ENCODE data around the gene MAST3. TPM values are rescaled to one million over a fixed set of nuclear protein-coding genes. Genes with fewer than 3 reads are reported as not detected.

The MAST3 gene
- total and polyA plus RNA-seq, 2 donors (not counting 3 experiments of a cell fraction or from before 2014, with no cell fraction given): 1.5 to 2.7 TPM

GRCh38 chr19:18144361-18144760 is 46.8 kb downstream of the MAST3 start:
- H3K4me2 ChIP-seq (ENCODE audit: insufficient read depth, low read length): no peak overlapping the region
- intact Hi-C loops (cut with micrococcal nuclease) (no loop called here), dilution Hi-C loops (cut with MboI; ENCODE audit: extremely low pct_ligation_motif_present, low sequenced_read_pairs) (no loop called here)
- no peak for DNase-seq (ENCODE audit: low read depth, low spot score)
- no peaks in the 10 kb centered on the region for H4K20me1 ChIP-seq (replicated peaks; ENCODE audit: control insufficient read depth, extremely low read depth, insufficient read depth, low read length)
- no TSS peak for BruUV-seq (replicated peaks)
- H3K36me3 ChIP-seq (ENCODE audit: control insufficient read depth in 2 of 2, extremely low read depth in 1 of 2, insufficient read depth in 2 of 2, low read length in 2 of 2): no peaks in the 10 kb centered on the region
- no peak overlapping the region for H3K4me3 ChIP-seq (replicated peaks in 1 of 3; ENCODE audit: insufficient read depth in 1 of 3, low read depth in 1 of 3, low read length in 3 of 3)
- H3K27me3 ChIP-seq (ENCODE audit: control insufficient read depth in 2 of 2, insufficient read depth in 2 of 2, low read length in 2 of 2): no peaks in the 10 kb centered on the region
- H3K9me3 ChIP-seq (replicated peaks; ENCODE audit: control insufficient read depth, insufficient read depth, low read length): no peaks in the 10 kb centered on the region
- no peak overlapping the region for H3K27ac ChIP-seq (ENCODE audit: insufficient read depth, low read depth, low read length)
- H2AFZ ChIP-seq (ENCODE audit: low read depth, low read length): no peak overlapping the region
- H3K9me1 ChIP-seq (replicated peaks; ENCODE audit: control insufficient read depth, extremely low read depth, insufficient read depth, low read length): no peaks in the 10 kb centered on the region
- POLR2A ChIA-PET: no interaction called here
- no peaks in the 10 kb centered on the region for H3K79me2 ChIP-seq (ENCODE audit: control insufficient read depth, insufficient read depth, low read length)
- no peak overlapping the region for H3K9ac ChIP-seq (replicated peaks; ENCODE audit: extremely low read depth, insufficient read depth, low read length)
- FAIRE-seq: no peak
- TF ChIP-seq POLR2AphosphoS5 (IDR thresholded peaks at IDR 0.05; ENCODE audit: insufficient read depth, low read depth, low read length) (no peak), FOS (IDR thresholded peaks at IDR 0.05; ENCODE audit: borderline replicate concordance, insufficient read depth, low read length) (no peak), POLR2A (IDR thresholded peaks at IDR 0.05; ENCODE audit: low read depth, low read length) (no peak), EZH2 (IDR thresholded peaks at IDR 0.05; ENCODE audit: borderline replicate concordance, low read depth, low read length, severe bottlenecking) (no peak), JUN (IDR thresholded peaks at IDR 0.05; ENCODE audit: borderline replicate concordance, insufficient read depth, insufficient read length, low read depth) (no peak), MAX (IDR thresholded peaks at IDR 0.05; ENCODE audit: insufficient read depth, insufficient read length) (no peak), MYC (IDR thresholded peaks at IDR 0.05; ENCODE audit: low read depth, low read length) (no peak), GATA2 (IDR thresholded peaks at IDR 0.05; ENCODE audit: insufficient read depth, insufficient read length, low read depth, low read length) (no peak), CTCF (IDR thresholded peaks at IDR 0.05; ENCODE audit: extremely low read depth in 1 of 2, insufficient read depth in 1 of 2, low read depth in 1 of 2, low read length in 2 of 2) (no peak)
- CTCF ChIA-PET: interaction anchor here (4.1 kb wide), 1 partner anchor 31 kb away, joined by 17 read pairs; no protein-coding TSS in a partner anchor
- H3K4me1 ChIP-seq (ENCODE audit: control insufficient read depth, extremely low read depth, insufficient read depth, low read length): no peaks in the 10 kb centered on the region

Data from endothelial cell of umbilical vein (primary cell).